ENCODE data around the gene LMAN2L.

Gene LMAN2L

GRCh38 chr2:96739633-96740428, at the start of gene LMAN2L:
Gene LMAN2L, minus strand, starts transcription at chr2:96740064. Its CDS starts 24 bp downstream, at chr2:96740040.
- peak; percentile 79 to 93 (median 86) for DNase-seq

- DNase-seq: no peak
These were observed 49.4 kb upstream of the LMAN2L start for GRCh38 chr2:96789245-96789617.

- DNase-seq: no peak
These were observed 48.8 kb upstream of the LMAN2L start for GRCh38 chr2:96788442-96789244.

GRCh38 chr2:96787411-96787810, 47.5 kb upstream of the LMAN2L start:
- no peak for DNase-seq

- DNase-seq: no peak
These were observed 43.5 kb upstream of the LMAN2L start for GRCh38 chr2:96783388-96783787.

GRCh38 chr2:96775160-96775559, 35.3 kb upstream of the LMAN2L start:
- no peak for DNase-seq

- DNase-seq: peak in 1 of 4 experiments; percentile 15
These were observed 34.1 kb upstream of the LMAN2L start for GRCh38 chr2:96773922-96774321.

- no peak for DNase-seq
These were observed 33.2 kb upstream of the LMAN2L start for GRCh38 chr2:96772903-96773671.

- DNase-seq: no peak
These were observed 32.1 kb upstream of the LMAN2L start for GRCh38 chr2:96771796-96772618.

GRCh38 chr2:96770442-96771202, 30.8 kb upstream of the LMAN2L start:
- DNase-seq: no peak

- DNase-seq: no peak
These were observed 29.9 kb upstream of the LMAN2L start for GRCh38 chr2:96769814-96770213.

GRCh38 chr2:96768083-96768561, 28.3 kb upstream of the LMAN2L start:
- DNase-seq: no peak

GRCh38 chr2:96767135-96767871, 27.4 kb upstream of the LMAN2L start:
- no peak for DNase-seq

- no peak for DNase-seq
These were observed 24.4 kb upstream of the LMAN2L start for GRCh38 chr2:96764253-96764637.

- DNase-seq: peak in 1 of 4 experiments; percentile 4
These were observed 23.8 kb upstream of the LMAN2L start for GRCh38 chr2:96763511-96764252.

- DNase-seq: no peak
These were observed 22.9 kb upstream of the LMAN2L start for GRCh38 chr2:96762529-96763311.

GRCh38 chr2:96760986-96761832, 21.3 kb upstream of the LMAN2L start:
- peak; percentile 59 to 82 (median 66) for DNase-seq
